Spleen (tissue), 11 donors: ENCODE data around the gene PTS. TPM values are rescaled to one million over a fixed set of nuclear protein-coding genes. Genes with fewer than 3 reads are reported as not detected.

Experiments used
- DNase-seq: peaks from one replicate; pipeline ENCODE4 v3.0.0-alpha.2; 2020
- H3K27ac ChIP-seq, 8 donors: fragments of 200-600 bp; sonication (generic) in 7 of 8; 1 replicate in 4 of 8; 2 replicates in 4 of 8; pipeline versions ENCODE4 v1.5.0 to v1.8.0; 2016 to 2021; ENCODE audit warnings: inconsistent platforms in 4 of 8, mild to moderate bottlenecking in 4 of 8, moderate library complexity in 1 of 8
- H3K27me3 ChIP-seq, 7 donors: fragments of 200-600 bp; sonication (generic) in 6 of 7; replicated peaks in 1 of 7; 1 replicate in 4 of 7; 2 replicates in 3 of 7; pipeline versions ENCODE4 v1.5.0 to v1.8.0; 2016 to 2021; ENCODE audit warnings: inconsistent platforms in 3 of 7, mild to moderate bottlenecking in 1 of 7
- H3K36me3 ChIP-seq, 6 donors: fragments of 200-600 bp; sonication (generic) in 5 of 6; 1 replicate in 4 of 6; 2 replicates in 2 of 6; pipeline versions ENCODE4 v1.5.0 to v1.8.0; 2016 to 2021; ENCODE audit warnings: inconsistent platforms in 2 of 6
- H3K4me1 ChIP-seq, 6 donors: fragments of 200-600 bp; sonication (generic) in 5 of 6; 1 replicate in 3 of 6; 2 replicates in 3 of 6; pipeline versions ENCODE4 v1.5.0 to v1.8.0; 2016 to 2021; ENCODE audit warnings: inconsistent platforms in 3 of 6
- H3K4me3 ChIP-seq, 8 donors: fragments of 200-600 bp; sonication (generic) in 7 of 8; 1 replicate in 4 of 8; 2 replicates in 4 of 8; pipeline versions ENCODE4 v1.5.0 to v1.8.0; 2016 to 2021; ENCODE audit warnings: inconsistent platforms in 4 of 8, mild to moderate bottlenecking in 4 of 8, moderate library complexity in 2 of 8
- H3K9me3 ChIP-seq, 8 donors: fragments of 200-600 bp; sonication (generic) in 7 of 8; 1 replicate in 4 of 8; 2 replicates in 4 of 8; pipeline versions ENCODE4 v1.5.0 to v1.8.0; 2016 to 2021; ENCODE audit warnings: inconsistent platforms in 4 of 8
- POLR2A ChIP-seq, 3 donors: fragments of 450-650 bp; IDR thresholded peaks; one replicate each; pipeline ENCODE4 v1.5.1; 2017; ENCODE audit warnings: antibody characterized with exemption in 3 of 3, mild to moderate bottlenecking in 1 of 3
- POLR2AphosphoS5 ChIP-seq, 3 donors: sonication (generic); formaldehyde crosslinking; IDR thresholded peaks; one replicate each; pipeline ENCODE4 v1.5.1; 2017; ENCODE audit warnings: antibody characterized with exemption in 3 of 3
- WGBS, 5 donors: extraction: QIAGEN DNeasy Blood & Tissue Kit in 3 of 5; methylation state at CpG; one replicate each; pipeline versions ENCODE4 v1.1.5 to v1.1.7; 2013 to 2018; 5-methylcytosine and 5-hydroxymethylcytosine counted together
- intact Hi-C: fragments of 100-400 bp; cut with DNase I; formaldehyde crosslinking; loops from one replicate; pipeline ENCODE4 v1.15.0; 2023; ENCODE audit warnings: low total_unique reads
- polyA plus RNA-seq, 3 donors: library from polyadenylated mRNA; stranded (reverse); fragments of 200-250 nt; gene quantifications; one replicate each; pipeline ENCODE4 v1.2.1, GENCODE V29; 2013
- total RNA-seq, 7 donors: library from RNA; depleted of rRNA in 3 of 7; stranded (reverse); fragments of >200 nt in 3 of 7; fragmentation: NEBNext Ultra II Directional in 4 of 7; extraction: Animal tissue kit (Norgen Biotek cat#: 25700) in 4 of 7; gene quantifications; one replicate each; pipeline versions ENCODE4 v1.1.0 to v1.2.1, GENCODE V29; 2016 to 2021
- TF ChIP-seq, protein P1 (sequence below), 11 experiments: fragments of 200-600 bp in 7 of 11; fragments of 450-650 bp in 4 of 11; sonication (generic) in 4 of 11; IDR thresholded peaks in 8 of 11; conservative IDR thresholded peaks in 3 of 11; 1 replicate in 7 of 11; 2 replicates in 4 of 11; pipeline versions ENCODE4 v1.4.0 to v1.8.0; 2016 to 2021; ENCODE audit warnings: antibody characterized with exemption in 11 of 11, inconsistent platforms in 4 of 11, mild to moderate bottlenecking in 1 of 11
- donor health status: healthy with polysubstance abuse.
- donor health status: DM: no; HTN: no; CAD: no; lungs with moderate emphysema.
- donor health status: DM: no; HTN: no; CAD: no.
- donor health status: Bipolar disorder and iron deficiency.
- donor health status: healthy.
- donor health status: DM: no; HTN: no; CAD: no.
- donor health status: DM: yes; HTN: yes; CAD: no.

PTS gene
- total and polyA plus RNA-seq, 10 donors, result 19.5 to 31.8 (median 23.1) TPM

DNA sequence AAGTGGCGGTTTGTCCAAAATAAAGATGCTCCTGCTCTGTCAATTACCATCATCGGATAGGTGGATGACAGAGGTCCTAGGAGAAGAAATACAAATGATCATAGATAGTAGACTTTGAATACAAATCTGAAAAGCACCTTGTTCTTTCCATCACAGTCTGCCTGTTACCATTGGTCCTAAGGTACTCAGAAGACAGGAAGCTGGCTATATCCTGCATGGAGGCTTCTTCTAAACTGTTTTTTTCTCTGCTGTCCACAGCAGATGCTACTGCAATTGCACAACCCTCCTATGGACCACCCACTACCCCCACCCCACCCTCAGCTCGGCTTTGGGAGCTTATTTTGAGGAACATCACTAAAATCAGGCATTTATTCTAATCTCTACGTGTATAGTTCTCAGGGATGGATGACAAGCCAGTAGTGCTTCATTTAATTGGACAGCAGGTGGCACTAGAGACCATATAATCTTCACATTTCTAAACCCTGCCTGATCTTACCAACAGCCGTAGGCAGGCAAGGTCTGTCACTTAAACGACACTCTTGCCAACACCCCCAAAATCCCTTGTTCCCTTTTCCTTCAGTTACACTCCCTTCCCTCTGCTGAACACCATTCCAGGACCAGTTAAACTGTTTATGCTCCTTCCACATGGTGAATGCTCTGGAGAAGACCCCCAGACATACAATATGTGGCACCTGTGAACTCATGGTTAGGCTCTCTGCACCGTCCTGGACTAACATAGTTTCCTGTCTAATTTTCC is 6.6 kb upstream of the PTS start:
- peaks cover 0 to 8% (median 5%) of the 10 kb centered on the region in 6 donors for H3K4me1 ChIP-seq
- 35 to 39% (median 36%) methylated on average over 7 of the region's 7 CpGs for WGBS, 5 donors
- H3K27ac ChIP-seq, result no peak overlapping the region
- no peaks in the 10 kb centered on the region for H3K27me3 ChIP-seq
- H3K4me3 ChIP-seq, result no peak overlapping the region
- TF ChIP-seq POLR2A (IDR thresholded peaks at IDR 0.05), result no peak
- TF ChIP-seq, protein P1, sequence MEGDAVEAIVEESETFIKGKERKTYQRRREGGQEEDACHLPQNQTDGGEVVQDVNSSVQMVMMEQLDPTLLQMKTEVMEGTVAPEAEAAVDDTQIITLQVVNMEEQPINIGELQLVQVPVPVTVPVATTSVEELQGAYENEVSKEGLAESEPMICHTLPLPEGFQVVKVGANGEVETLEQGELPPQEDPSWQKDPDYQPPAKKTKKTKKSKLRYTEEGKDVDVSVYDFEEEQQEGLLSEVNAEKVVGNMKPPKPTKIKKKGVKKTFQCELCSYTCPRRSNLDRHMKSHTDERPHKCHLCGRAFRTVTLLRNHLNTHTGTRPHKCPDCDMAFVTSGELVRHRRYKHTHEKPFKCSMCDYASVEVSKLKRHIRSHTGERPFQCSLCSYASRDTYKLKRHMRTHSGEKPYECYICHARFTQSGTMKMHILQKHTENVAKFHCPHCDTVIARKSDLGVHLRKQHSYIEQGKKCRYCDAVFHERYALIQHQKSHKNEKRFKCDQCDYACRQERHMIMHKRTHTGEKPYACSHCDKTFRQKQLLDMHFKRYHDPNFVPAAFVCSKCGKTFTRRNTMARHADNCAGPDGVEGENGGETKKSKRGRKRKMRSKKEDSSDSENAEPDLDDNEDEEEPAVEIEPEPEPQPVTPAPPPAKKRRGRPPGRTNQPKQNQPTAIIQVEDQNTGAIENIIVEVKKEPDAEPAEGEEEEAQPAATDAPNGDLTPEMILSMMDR (IDR thresholded peaks at IDR 0.05 in 8 of 11, conservative IDR thresholded peaks at IDR 0.05 in 3 of 11), result peak; percentile 74 to 94 (median 86)
- intact Hi-C loops, result loop anchor here (2.0 to 10.0 kb wide), 3 partner anchors 61 to 1315 kb away; no protein-coding TSS in a partner anchor
- peak; percentile 70 for DNase-seq
- H3K9me3 ChIP-seq, result no peaks in the 10 kb centered on the region
- no peaks in the 10 kb centered on the region for H3K36me3 ChIP-seq

DNA sequence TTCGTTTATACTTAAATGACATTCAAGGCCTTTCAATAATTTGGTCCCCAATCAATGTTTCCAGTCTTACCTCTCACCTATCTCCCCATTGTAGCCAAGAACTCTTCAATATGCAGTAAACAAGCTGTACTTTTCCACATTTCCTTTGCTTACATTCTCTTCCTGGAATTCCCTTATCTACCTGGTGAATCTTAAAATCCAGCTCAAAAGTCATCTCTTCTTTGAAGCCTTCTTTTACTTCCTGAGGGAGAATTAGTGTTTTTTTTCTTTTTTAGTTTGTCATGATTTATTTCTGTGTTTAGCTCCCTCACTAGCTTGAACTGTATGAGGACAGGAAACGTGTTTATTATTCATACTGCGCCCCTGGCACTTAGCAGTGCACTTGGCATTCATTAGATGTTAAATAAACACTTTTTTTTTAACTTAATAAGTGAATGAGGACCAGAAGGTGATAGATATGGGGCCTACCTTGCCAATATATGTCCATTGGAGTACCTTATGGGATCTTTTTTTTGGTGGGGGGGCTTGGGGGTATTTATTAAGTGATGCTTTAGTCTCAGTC is 4.9 kb upstream of the PTS start:
- Histone ChIP-seq H3K27me3 (no peaks in the 10 kb centered on the region), H3K36me3 (no peaks in the 10 kb centered on the region), H3K4me1 (peaks cover 0 to 13% (median 5%) of the 10 kb centered on the region in 6 donors), H3K27ac (no peak overlapping the region), H3K4me3 (no peak overlapping the region), H3K9me3 (no peaks in the 10 kb centered on the region)
- no peak for DNase-seq
- WGBS, 5 donors, result 61 to 77% (median 73%) methylated on average over 3 of the region's 3 CpGs
- TF ChIP-seq, protein P1 (IDR thresholded peaks at IDR 0.05 in 8 of 11, conservative IDR thresholded peaks at IDR 0.05 in 3 of 11), result no peak
- no peak for TF ChIP-seq POLR2A (IDR thresholded peaks at IDR 0.05)
- TF ChIP-seq POLR2AphosphoS5 (IDR thresholded peaks at IDR 0.05), result no peak
- intact Hi-C loops, result loop anchor here (2.0 kb wide), 1 partner anchor 59 kb away; no protein-coding TSS in a partner anchor

DNA sequence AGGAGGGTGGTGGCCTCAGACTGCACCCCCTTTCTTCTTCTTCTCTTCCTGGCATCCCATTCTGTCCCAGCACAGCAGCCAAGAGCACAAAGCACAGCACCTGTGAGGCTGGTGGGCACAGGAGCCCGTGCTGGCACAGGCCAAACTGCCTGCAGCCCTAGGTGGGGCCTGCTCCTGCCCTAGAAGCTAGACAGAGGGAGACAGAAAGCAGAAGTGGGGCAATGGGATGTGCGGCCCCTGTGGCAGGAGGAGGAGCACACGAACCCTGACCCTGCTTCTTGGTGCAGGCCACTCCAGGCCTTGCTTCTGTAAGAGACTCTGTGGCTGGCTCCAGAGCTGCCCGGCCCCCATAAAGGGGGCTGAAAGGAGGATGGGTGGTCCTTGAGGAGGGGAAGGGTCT is 3.9 kb upstream of the PTS start:
- 52 to 70% (median 58%) methylated on average over 4 of the region's 4 CpGs for WGBS, 5 donors
- Histone ChIP-seq H3K9me3 (no peaks in the 10 kb centered on the region), H3K4me1 (peaks cover 4 to 20% (median 10%) of the 10 kb centered on the region in 6 donors), H3K27me3 (no peaks in the 10 kb centered on the region), H3K36me3 (no peaks in the 10 kb centered on the region), H3K4me3 (no peak overlapping the region), H3K27ac (no peak overlapping the region)
- intact Hi-C loops, result no loop called here
- TF ChIP-seq, protein P1 (IDR thresholded peaks at IDR 0.05 in 8 of 11, conservative IDR thresholded peaks at IDR 0.05 in 3 of 11), result no peak
- TF ChIP-seq POLR2A (IDR thresholded peaks at IDR 0.05) (no peak), POLR2AphosphoS5 (IDR thresholded peaks at IDR 0.05) (no peak)
- DNase-seq, result no peak

DNA sequence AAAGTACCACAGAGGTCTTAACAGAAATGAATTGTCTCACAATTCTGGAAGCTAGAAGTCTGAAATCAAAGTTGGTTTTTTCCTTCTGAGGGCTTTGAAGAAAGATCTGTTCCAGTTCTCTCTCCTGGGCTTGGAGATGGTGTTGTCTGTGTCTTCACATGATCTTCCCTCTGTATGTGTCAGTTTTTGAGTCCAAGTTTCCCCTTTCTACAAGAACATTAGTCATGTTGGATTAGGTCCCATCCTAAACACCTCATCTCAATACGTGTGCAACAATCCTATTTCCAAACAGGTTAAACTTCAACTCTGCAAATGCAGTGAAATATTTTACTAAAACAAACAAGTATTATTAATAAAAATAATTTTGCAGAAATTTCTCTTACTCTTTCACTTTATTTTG is 3.1 kb upstream of the PTS start:
- Histone ChIP-seq H3K4me3 (no peak overlapping the region), H3K4me1 (peaks cover 9 to 28% (median 16%) of the 10 kb centered on the region in 6 donors), H3K27me3 (no peaks in the 10 kb centered on the region), H3K36me3 (no peaks in the 10 kb centered on the region), H3K9me3 (no peaks in the 10 kb centered on the region), H3K27ac (no peak overlapping the region)
- TF ChIP-seq POLR2AphosphoS5 (IDR thresholded peaks at IDR 0.05) (no peak), POLR2A (IDR thresholded peaks at IDR 0.05) (no peak)
- TF ChIP-seq, protein P1 (IDR thresholded peaks at IDR 0.05 in 8 of 11, conservative IDR thresholded peaks at IDR 0.05 in 3 of 11), result no peak
- DNase-seq, result no peak
- intact Hi-C loops, result no loop called here
- 62 to 86% (median 64%) methylated on average over 1 of the region's 1 CpG for WGBS, 5 donors
